ENCODE measurements around the gene TPP1.

TPP1 gene

DNA sequence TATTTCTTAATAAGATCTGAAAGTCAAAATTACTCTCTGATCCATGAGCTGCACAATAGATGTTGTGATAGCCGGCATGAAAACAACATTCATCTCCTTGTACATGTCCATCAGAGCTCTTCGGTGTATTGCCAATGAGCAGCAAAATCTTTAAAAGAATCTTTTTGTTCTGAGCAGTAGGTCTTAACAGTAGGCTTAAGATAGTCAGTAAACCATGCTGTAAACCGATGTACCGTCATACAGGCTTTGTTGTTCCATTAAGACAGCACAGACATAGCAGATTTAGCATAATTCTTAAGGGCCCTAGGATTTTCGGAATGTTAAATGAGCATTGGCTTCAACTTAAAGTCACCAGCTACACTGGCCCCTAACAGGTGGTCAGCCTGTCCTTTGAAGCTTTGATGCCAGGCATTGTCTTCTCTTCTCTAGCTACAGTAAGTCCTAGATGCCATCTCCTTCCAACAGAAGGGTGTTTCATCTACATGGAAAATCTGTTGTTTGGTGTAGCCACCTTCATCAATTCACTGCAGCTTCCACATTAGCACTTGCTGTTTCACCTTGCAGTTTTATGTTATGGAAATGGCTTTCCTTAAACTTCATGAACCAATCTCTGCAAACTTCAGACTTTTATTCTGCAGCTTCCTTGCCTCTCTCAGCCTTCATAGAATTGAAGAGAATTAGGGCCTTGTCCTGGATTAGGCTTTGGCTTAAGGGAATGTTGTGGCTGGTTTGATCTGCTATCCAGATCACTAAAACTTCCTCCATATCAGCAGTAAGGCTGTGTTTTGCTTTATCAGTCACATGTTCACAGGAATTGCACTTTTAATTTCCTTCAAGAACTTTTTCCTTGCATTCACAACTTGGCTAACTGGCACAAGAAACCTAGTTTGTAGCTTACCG lies 44.2 kb downstream of the TPP1 start:
- no peak overlapping the region for H2AFZ ChIP-seq (ENCODE audit: low read depth)
- H4K20me1 ChIP-seq (ENCODE audit: insufficient read depth): no peaks in the 10 kb centered on the region
- no peaks in the 10 kb centered on the region for H3K27me3 ChIP-seq (ENCODE audit: insufficient read depth, low read depth)
- no peak overlapping the region for H3K9ac ChIP-seq
- H3K36me3 ChIP-seq (ENCODE audit: insufficient read depth): no peaks in the 10 kb centered on the region
- no peaks in the 10 kb centered on the region for H3K79me2 ChIP-seq (ENCODE audit: insufficient read depth, low read depth)
- H3K4me3 ChIP-seq (IDR thresholded peaks at IDR 0.05; ENCODE audit: insufficient read depth, low read depth, low read length): no peak overlapping the region
- TF ChIP-seq, protein P1, sequence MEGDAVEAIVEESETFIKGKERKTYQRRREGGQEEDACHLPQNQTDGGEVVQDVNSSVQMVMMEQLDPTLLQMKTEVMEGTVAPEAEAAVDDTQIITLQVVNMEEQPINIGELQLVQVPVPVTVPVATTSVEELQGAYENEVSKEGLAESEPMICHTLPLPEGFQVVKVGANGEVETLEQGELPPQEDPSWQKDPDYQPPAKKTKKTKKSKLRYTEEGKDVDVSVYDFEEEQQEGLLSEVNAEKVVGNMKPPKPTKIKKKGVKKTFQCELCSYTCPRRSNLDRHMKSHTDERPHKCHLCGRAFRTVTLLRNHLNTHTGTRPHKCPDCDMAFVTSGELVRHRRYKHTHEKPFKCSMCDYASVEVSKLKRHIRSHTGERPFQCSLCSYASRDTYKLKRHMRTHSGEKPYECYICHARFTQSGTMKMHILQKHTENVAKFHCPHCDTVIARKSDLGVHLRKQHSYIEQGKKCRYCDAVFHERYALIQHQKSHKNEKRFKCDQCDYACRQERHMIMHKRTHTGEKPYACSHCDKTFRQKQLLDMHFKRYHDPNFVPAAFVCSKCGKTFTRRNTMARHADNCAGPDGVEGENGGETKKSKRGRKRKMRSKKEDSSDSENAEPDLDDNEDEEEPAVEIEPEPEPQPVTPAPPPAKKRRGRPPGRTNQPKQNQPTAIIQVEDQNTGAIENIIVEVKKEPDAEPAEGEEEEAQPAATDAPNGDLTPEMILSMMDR (conservative IDR thresholded peaks at IDR 0.05; ENCODE audit: low read depth, low read length): no peak
- H3K4me2 ChIP-seq: no peak overlapping the region
- H3K4me1 ChIP-seq (ENCODE audit: low read depth, poor library complexity, severe bottlenecking): peaks cover 4% of the 10 kb centered on the region
- no peak overlapping the region for H3K27ac ChIP-seq

GRCh38 chr11:6572215-6572614 lies 47.0 kb downstream of the TPP1 start:
- Histone ChIP-seq H3K36me3 (ENCODE audit: insufficient read depth) (no peaks in the 10 kb centered on the region), H3K9ac (no peak overlapping the region), H3K4me2 (no peak overlapping the region), H3K27ac (no peak overlapping the region), H3K27me3 (ENCODE audit: insufficient read depth, low read depth) (no peaks in the 10 kb centered on the region), H3K79me2 (ENCODE audit: insufficient read depth, low read depth) (no peaks in the 10 kb centered on the region), H2AFZ (ENCODE audit: low read depth) (no peak overlapping the region), H4K20me1 (ENCODE audit: insufficient read depth) (no peaks in the 10 kb centered on the region), H3K4me3 (IDR thresholded peaks at IDR 0.05; ENCODE audit: insufficient read depth, low read depth, low read length) (no peak overlapping the region), H3K4me1 (ENCODE audit: low read depth, poor library complexity, severe bottlenecking) (peaks cover 6% of the 10 kb centered on the region)
- TF ChIP-seq, protein P1 (conservative IDR thresholded peaks at IDR 0.05; ENCODE audit: low read depth, low read length): no peak

GRCh38 chr11:6571434-6572008 lies 47.7 kb downstream of the TPP1 start:
- peaks cover 6% of the 10 kb centered on the region for H3K4me1 ChIP-seq (ENCODE audit: low read depth, poor library complexity, severe bottlenecking)
- H2AFZ ChIP-seq (ENCODE audit: low read depth): no peak overlapping the region
- H3K4me2 ChIP-seq: no peak overlapping the region
- H3K79me2 ChIP-seq (ENCODE audit: insufficient read depth, low read depth): no peaks in the 10 kb centered on the region
- H3K4me3 ChIP-seq (IDR thresholded peaks at IDR 0.05; ENCODE audit: insufficient read depth, low read depth, low read length): no peak overlapping the region
- TF ChIP-seq, protein P1 (conservative IDR thresholded peaks at IDR 0.05; ENCODE audit: low read depth, low read length): no peak
- no peaks in the 10 kb centered on the region for H3K36me3 ChIP-seq (ENCODE audit: insufficient read depth)
- no peak overlapping the region for H3K27ac ChIP-seq
- H3K9ac ChIP-seq: no peak overlapping the region
- H4K20me1 ChIP-seq (ENCODE audit: insufficient read depth): no peaks in the 10 kb centered on the region
- H3K27me3 ChIP-seq (ENCODE audit: insufficient read depth, low read depth): no peaks in the 10 kb centered on the region

DNA sequence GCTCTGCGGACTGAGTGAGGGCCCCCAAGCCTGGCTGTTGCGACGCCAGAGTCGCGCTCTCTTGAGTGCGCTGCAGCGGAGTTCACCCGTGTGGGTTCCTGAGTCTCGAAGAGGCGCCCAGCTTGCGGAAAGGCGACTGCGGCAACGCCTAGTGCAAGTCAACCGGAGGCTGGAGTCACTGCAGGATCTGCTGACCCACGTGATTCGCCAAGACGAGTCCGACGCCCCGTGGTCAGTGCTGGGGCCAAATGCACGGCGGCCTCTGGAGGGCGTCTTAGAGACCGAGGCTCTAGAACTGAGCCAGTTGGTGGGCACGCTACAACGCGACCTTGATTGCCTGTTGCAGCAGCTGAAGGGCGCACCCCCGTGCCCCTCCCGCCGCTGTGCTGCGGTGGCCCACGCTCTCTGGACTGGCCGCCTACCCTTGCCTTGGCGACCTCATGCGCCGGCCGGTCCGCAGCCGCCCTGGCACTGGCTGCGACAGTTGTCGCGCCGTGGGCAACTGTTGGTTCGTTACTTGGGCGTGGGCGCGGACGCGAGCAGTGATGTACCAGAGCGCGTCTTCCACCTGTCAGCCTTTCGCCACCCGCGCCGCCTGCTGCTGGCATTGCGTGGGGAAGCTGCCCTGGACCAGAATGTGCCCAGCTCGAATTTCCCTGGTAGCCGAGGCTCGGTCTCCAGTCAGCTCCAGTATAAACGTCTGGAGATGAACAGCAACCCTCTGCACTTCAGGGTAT lies 48.4 kb downstream of the TPP1 start:
- Histone ChIP-seq H3K79me2 (ENCODE audit: insufficient read depth, low read depth) (no peaks in the 10 kb centered on the region), H3K9ac (no peak overlapping the region), H3K27ac (no peak overlapping the region), H2AFZ (ENCODE audit: low read depth) (no peak overlapping the region), H3K4me1 (ENCODE audit: low read depth, poor library complexity, severe bottlenecking) (peaks cover 6% of the 10 kb centered on the region), H3K27me3 (ENCODE audit: insufficient read depth, low read depth) (no peaks in the 10 kb centered on the region), H4K20me1 (ENCODE audit: insufficient read depth) (no peaks in the 10 kb centered on the region), H3K4me2 (no peak overlapping the region), H3K4me3 (IDR thresholded peaks at IDR 0.05; ENCODE audit: insufficient read depth, low read depth, low read length) (no peak overlapping the region), H3K36me3 (ENCODE audit: insufficient read depth) (no peaks in the 10 kb centered on the region)
- TF ChIP-seq, protein P1 (conservative IDR thresholded peaks at IDR 0.05; ENCODE audit: low read depth, low read length): no peak
